Karpas-422 (cell line): ENCODE data around the gene INSL6. TPM values are rescaled to one million over a fixed set of nuclear protein-coding genes. Genes with fewer than 3 reads are reported as not detected.
A peak's percentile ranks its signal among the peaks of the same experiment; 100 is the strongest.
"Not testable (repeated sequence)": the region's sequence is repeated elsewhere in the genome, so short reads cannot be mapped to it uniquely, and the experiment has no call there.

Experiments
- DNase-seq: peaks from one replicate; pipeline ENCODE4 v3.0.0-alpha.2; 2015
- H2AFZ ChIP-seq: fragments of 200-600 bp; sonication (generic); 2 replicates; pipeline ENCODE4 v1.6.1; 2014; ENCODE audit warnings: antibody characterized with exemption, low read length, mixed read lengths
- H3K27ac ChIP-seq: fragments of 200-600 bp; sonication (generic); 2 replicates; pipeline ENCODE4 v1.5.1; 2014; ENCODE audit warnings: mild to moderate bottlenecking, low read length, moderate library complexity
- H3K27me3 ChIP-seq: fragments of 200-600 bp; sonication (generic); 2 replicates; pipeline ENCODE4 v1.6.1; 2014; ENCODE audit warnings: low read length, mixed read lengths
- H3K36me3 ChIP-seq: fragments of 200-600 bp; sonication (generic); 2 replicates; pipeline ENCODE4 v1.6.1; 2014; ENCODE audit warnings: low read length, mixed read lengths; ENCODE audit not compliant: insufficient read depth
- H3K4me1 ChIP-seq: fragments of 200-600 bp; sonication (generic); 2 replicates; pipeline ENCODE4 v1.6.1; 2014; ENCODE audit warnings: mild to moderate bottlenecking, low read length, mixed read lengths
- H3K4me2 ChIP-seq: fragments of 200-600 bp; sonication (generic); 2 replicates; pipeline ENCODE4 v1.6.1; 2014; ENCODE audit warnings: low read length, low read depth, mild to moderate bottlenecking; ENCODE audit not compliant: poor library complexity, severe bottlenecking
- H3K4me3 ChIP-seq: fragments of 200-600 bp; sonication (generic); 2 replicates; pipeline ENCODE4 v1.5.1; 2014; ENCODE audit warnings: mild to moderate bottlenecking, antibody characterized with exemption, low read length, mixed read lengths
- H3K79me2 ChIP-seq: fragments of 200-600 bp; sonication (generic); 2 replicates; pipeline ENCODE4 v1.6.1; 2014; ENCODE audit warnings: mild to moderate bottlenecking, low read length, mixed read lengths
- H3K9ac ChIP-seq: fragments of 200-600 bp; sonication (generic); 2 replicates; pipeline ENCODE4 v1.6.0; 2014; ENCODE audit warnings: low read length
- H3K9me2 ChIP-seq: fragments of 200-600 bp; sonication (generic), shearing (Covaris generic); replicated peaks from 2 replicates; pipeline ENCODE4 v1.6.0; 2014; ENCODE audit warnings: mild to moderate bottlenecking, low read length, moderate library complexity; ENCODE audit not compliant: insufficient read depth
- H3K9me3 ChIP-seq: fragments of 300-700, 200-600 bp; sonication (generic); 2 replicates; pipeline ENCODE4 v1.6.1; 2014; ENCODE audit warnings: low read length, mixed read lengths
- H4K20me1 ChIP-seq: fragments of 200-600 bp; sonication (generic); 2 replicates; pipeline ENCODE4 v1.6.1; 2014; ENCODE audit warnings: mild to moderate bottlenecking, antibody characterized with exemption, low read length, low read depth; ENCODE audit not compliant: insufficient read depth
- total RNA-seq: library from RNA; depleted of rRNA; stranded (reverse); fragments of >200 nt; shearing (Covaris generic); gene quantifications from 2 replicates; pipeline ENCODE4 v1.2.3, GENCODE V29; 2014; ENCODE audit warnings: low replicate concordance

The INSL6 gene
- total RNA-seq, 1 experiment from 2014 or later: not detected

- Histone ChIP-seq H3K9me3 (no peaks in the 10 kb centered on the region), H3K36me3 (no peaks in the 10 kb centered on the region), H3K4me1 (no peaks in the 10 kb centered on the region), H3K27ac (no peak overlapping the region), H3K4me2 (no peak overlapping the region), H3K4me3 (no peak overlapping the region), H3K27me3 (no peaks in the 10 kb centered on the region), H3K9ac (no peak overlapping the region), H4K20me1 (no peaks in the 10 kb centered on the region), H3K79me2 (no peaks in the 10 kb centered on the region), H2AFZ (no peak overlapping the region), H3K9me2 (no peaks in the 10 kb centered on the region)
- DNase-seq: peak; percentile 78
Measured at GRCh38 chr9:5186416-5187169, 1.2 kb upstream of the INSL6 start.

- Histone ChIP-seq H3K9me2 (no peaks in the 10 kb centered on the region), H3K36me3 (no peaks in the 10 kb centered on the region), H3K4me2 (no peak overlapping the region), H3K4me1 (no peaks in the 10 kb centered on the region), H3K9me3 (no peaks in the 10 kb centered on the region), H3K9ac (no peak overlapping the region), H4K20me1 (no peaks in the 10 kb centered on the region), H3K27ac (no peak overlapping the region), H3K79me2 (no peaks in the 10 kb centered on the region), H3K27me3 (no peaks in the 10 kb centered on the region), H3K4me3 (no peak overlapping the region), H2AFZ (no peak overlapping the region)
- DNase-seq: no peak
Measured at GRCh38 chr9:5184776-5185175, 663 bp downstream of the INSL6 start.

- H3K27me3 ChIP-seq, H3K27ac ChIP-seq, H4K20me1 ChIP-seq: not testable (repeated sequence)
Measured at GRCh38 chr9:5180631-5181030, 4.8 kb downstream of the INSL6 start.

GRCh38 chr9:5178126-5178805 is 7.2 kb downstream of the INSL6 start:
- no peak overlapping the region for H3K27ac ChIP-seq
- DNase-seq: no peak
- H3K4me2 ChIP-seq: no peak overlapping the region
- H3K36me3 ChIP-seq: no peaks in the 10 kb centered on the region
- H3K79me2 ChIP-seq: no peaks in the 10 kb centered on the region
- no peak overlapping the region for H3K9ac ChIP-seq
- no peaks in the 10 kb centered on the region for H3K4me1 ChIP-seq
- H3K4me3 ChIP-seq: no peak overlapping the region
- H2AFZ ChIP-seq: no peak overlapping the region
- no peaks in the 10 kb centered on the region for H3K27me3 ChIP-seq
- no peaks in the 10 kb centered on the region for H3K9me2 ChIP-seq
- H4K20me1 ChIP-seq: no peaks in the 10 kb centered on the region
- no peaks in the 10 kb centered on the region for H3K9me3 ChIP-seq

More at GRCh38 chr9:5180631-5181030, 4.8 kb downstream of the INSL6 start:
- H2AFZ ChIP-seq, H3K9me3 ChIP-seq, H3K4me2 ChIP-seq, H3K79me2 ChIP-seq, H3K9me2 ChIP-seq, H3K9ac ChIP-seq, H3K4me3 ChIP-seq, H3K4me1 ChIP-seq, DNase-seq, H3K36me3 ChIP-seq: not testable (repeated sequence)

GRCh38 chr9:5146241-5146640 is 39.2 kb downstream of the INSL6 start:
- Histone ChIP-seq H3K27me3 (no peaks in the 10 kb centered on the region), H3K79me2 (no peaks in the 10 kb centered on the region), H3K9me3 (no peaks in the 10 kb centered on the region), H2AFZ (no peak overlapping the region), H3K9me2 (no peaks in the 10 kb centered on the region), H3K4me2 (no peak overlapping the region), H3K9ac (no peak overlapping the region), H3K36me3 (no peaks in the 10 kb centered on the region), H4K20me1 (no peaks in the 10 kb centered on the region), H3K4me1 (no peaks in the 10 kb centered on the region), H3K4me3 (no peak overlapping the region), H3K27ac (no peak overlapping the region)
- DNase-seq: no peak

GRCh38 chr9:5144217-5144616 is 41.2 kb downstream of the INSL6 start:
- H3K4me2 ChIP-seq: no peak overlapping the region
- H3K9ac ChIP-seq: no peak overlapping the region
- no peak overlapping the region for H3K27ac ChIP-seq
- no peak overlapping the region for H3K4me3 ChIP-seq
- H3K27me3 ChIP-seq: no peaks in the 10 kb centered on the region
- no peaks in the 10 kb centered on the region for H3K36me3 ChIP-seq
- H4K20me1 ChIP-seq: no peaks in the 10 kb centered on the region
- no peak overlapping the region for H2AFZ ChIP-seq
- no peaks in the 10 kb centered on the region for H3K9me2 ChIP-seq
- DNase-seq: no peak
- H3K9me3 ChIP-seq: no peaks in the 10 kb centered on the region
- H3K4me1 ChIP-seq: no peaks in the 10 kb centered on the region
- H3K79me2 ChIP-seq: no peaks in the 10 kb centered on the region

GRCh38 chr9:5140151-5140550 is 45.3 kb downstream of the INSL6 start:
- H3K79me2 ChIP-seq: no peaks in the 10 kb centered on the region
- H3K4me3 ChIP-seq: no peak overlapping the region
- no peaks in the 10 kb centered on the region for H3K27me3 ChIP-seq
- H3K9me3 ChIP-seq: no peaks in the 10 kb centered on the region
- H3K36me3 ChIP-seq: no peaks in the 10 kb centered on the region
- no peak overlapping the region for H2AFZ ChIP-seq
- H3K27ac ChIP-seq: no peak overlapping the region
- no peaks in the 10 kb centered on the region for H3K9me2 ChIP-seq
- no peak overlapping the region for H3K4me2 ChIP-seq
- peak; percentile 32 for DNase-seq
- H4K20me1 ChIP-seq: no peaks in the 10 kb centered on the region
- no peaks in the 10 kb centered on the region for H3K4me1 ChIP-seq
- H3K9ac ChIP-seq: no peak overlapping the region

GRCh38 chr9:5122516-5122915 is 62.9 kb downstream of the INSL6 start:
- H3K36me3 ChIP-seq: no peaks in the 10 kb centered on the region
- H3K9ac ChIP-seq: no peak overlapping the region
- H3K9me3 ChIP-seq: no peaks in the 10 kb centered on the region
- H3K4me2 ChIP-seq: no peak overlapping the region
- H3K4me3 ChIP-seq: no peak overlapping the region
- no peak overlapping the region for H3K27ac ChIP-seq
- H3K4me1 ChIP-seq: no peaks in the 10 kb centered on the region
- H3K79me2 ChIP-seq: no peaks in the 10 kb centered on the region
- no peaks in the 10 kb centered on the region for H3K27me3 ChIP-seq
- no peak for DNase-seq
- no peaks in the 10 kb centered on the region for H3K9me2 ChIP-seq
- no peak overlapping the region for H2AFZ ChIP-seq
- no peaks in the 10 kb centered on the region for H4K20me1 ChIP-seq
